Activated CD4-positive, CD25-positive, alpha-beta regulatory T cell treated with anti-CD3 and anti-CD28 coated beads, Interleukin-2, amount 50 U/mL, for 24 hours (primary cell): ENCODE measurements around the gene TMEM89.

Source experiments
- ATAC-seq, 2 donors: fragments of 150-1000 bp; cut with Tn5 transposase; one replicate each; pipeline ENCODE4 v1.10.0; 2021; ENCODE audit warnings: mild to moderate bottlenecking in 1 of 2, moderate library complexity in 1 of 2

The TMEM89 gene

GRCh38 chr3:48585411-48585810, 36.2 kb downstream of the TMEM89 start:
- ATAC-seq, result no peak

- no peak for ATAC-seq
These were observed 36.7 kb downstream of the TMEM89 start for GRCh38 chr3:48584836-48585235.

GRCh38 chr3:48581621-48582481, 39.7 kb downstream of the TMEM89 start:
- no peak for ATAC-seq

- ATAC-seq, result no peak
These were observed 44.9 kb downstream of the TMEM89 start for GRCh38 chr3:48576647-48577046.

- no peak for ATAC-seq
These were observed 46.2 kb downstream of the TMEM89 start for GRCh38 chr3:48575366-48575765.

- ATAC-seq, result no peak
These were observed 47.5 kb downstream of the TMEM89 start for GRCh38 chr3:48573973-48574585.

GRCh38 chr3:48572517-48572916, 49.1 kb downstream of the TMEM89 start:
- no peak for ATAC-seq

- ATAC-seq, result no peak
These were observed 49.6 kb downstream of the TMEM89 start for GRCh38 chr3:48571938-48572337.
